ENCODE data around the gene RAP1B.
A peak's percentile ranks its signal among the peaks of the same experiment; 100 is the strongest.
"Not testable (repeated sequence)": the region's sequence is repeated elsewhere in the genome, so short reads cannot be mapped to it uniquely, and the experiment has no call there.

The RAP1B gene

DNA sequence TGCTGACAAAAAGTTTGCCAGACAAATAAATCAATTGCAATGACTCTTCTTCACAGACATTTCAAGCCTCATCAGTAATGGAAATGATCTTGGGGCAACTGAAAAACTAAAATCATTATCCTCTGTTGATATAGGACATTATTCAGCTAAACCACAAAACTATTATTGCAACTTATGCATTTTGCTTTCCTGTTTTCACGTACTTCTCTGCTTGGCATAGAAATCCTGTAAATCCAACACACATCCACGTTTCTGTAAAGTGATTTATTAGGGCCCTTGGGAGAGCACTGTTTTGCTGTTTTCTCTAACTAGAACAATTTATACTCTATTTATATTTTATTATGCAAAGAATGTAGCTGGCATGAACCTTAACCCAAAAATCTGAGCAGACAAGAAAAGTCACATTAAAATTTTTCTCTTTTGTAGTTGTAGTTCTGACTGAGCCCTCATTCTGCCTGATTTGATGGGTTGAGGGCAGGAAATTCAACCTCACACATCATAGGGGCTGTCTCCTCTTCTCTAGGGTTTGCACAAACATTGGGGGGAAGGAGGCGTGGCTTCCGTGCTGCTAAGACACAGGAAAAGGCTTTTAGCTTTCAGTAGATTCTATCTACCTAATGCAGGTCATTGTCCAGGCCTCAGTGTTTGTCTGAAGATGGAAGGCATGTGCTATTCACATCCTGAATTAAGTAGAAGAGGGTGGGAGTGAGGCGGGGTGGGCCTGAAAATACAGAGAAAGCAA is 64.6 kb downstream of the RAP1B start:
- H3K4me1 Mint-ChIP-seq (ENCODE audit: low read depth), result peaks cover 59% of the 10 kb centered on the region
- H3K4me3 Mint-ChIP-seq, result peak overlapping the region; percentile 66
- no peaks in the 10 kb centered on the region for H3K9me3 Mint-ChIP-seq (ENCODE audit: low read depth)
- peaks cover 3% of the 10 kb centered on the region for H3K36me3 Mint-ChIP-seq
- peak overlapping the region; percentile 89 for H3K27ac Mint-ChIP-seq
- H3K27me3 Mint-ChIP-seq, result no peaks in the 10 kb centered on the region

DNA sequence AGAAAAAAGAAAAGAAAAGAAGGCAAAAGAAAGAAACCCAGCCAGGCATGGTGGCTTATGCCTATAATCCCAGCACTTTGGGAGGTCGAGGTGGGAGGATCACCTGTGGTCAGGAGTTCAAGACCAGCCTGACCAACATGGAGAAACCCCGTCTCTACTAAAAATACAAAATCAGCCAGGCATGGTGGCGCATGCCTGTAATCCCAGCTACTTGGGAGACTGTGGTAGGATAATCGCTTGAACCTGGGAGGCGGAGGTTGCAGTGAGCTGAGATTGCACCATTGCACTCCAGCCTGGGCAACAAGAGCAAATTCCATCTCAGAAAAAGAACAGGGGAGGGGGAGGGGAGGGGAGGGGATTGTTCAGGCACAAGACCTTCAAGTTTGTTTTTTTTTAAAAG is 66.2 kb downstream of the RAP1B start:
- H3K4me3 Mint-ChIP-seq; H3K27me3 Mint-ChIP-seq; H3K27ac Mint-ChIP-seq; H3K36me3 Mint-ChIP-seq; H3K9me3 Mint-ChIP-seq (ENCODE audit: low read depth): not testable (repeated sequence)
- peaks cover 55% of the 10 kb centered on the region for H3K4me1 Mint-ChIP-seq (ENCODE audit: low read depth)

DNA sequence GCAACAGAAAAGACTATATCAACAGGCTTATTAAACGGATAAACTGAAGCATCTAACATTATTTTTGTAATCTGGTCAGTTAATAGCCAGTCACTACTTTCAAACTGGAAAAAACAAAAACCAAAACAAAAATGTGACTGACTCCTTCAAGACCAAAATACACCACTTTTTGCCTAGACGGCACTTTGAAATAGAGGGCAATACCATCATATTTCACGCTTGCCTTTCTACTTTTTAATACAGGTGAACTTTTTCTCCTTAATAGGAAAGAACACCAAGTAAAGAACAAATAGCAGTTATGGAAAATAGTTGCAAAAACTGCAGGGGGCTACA is 75.5 kb downstream of the RAP1B start:
- H3K4me3 Mint-ChIP-seq, result peak overlapping the region; percentile 98
- H3K27ac Mint-ChIP-seq, result peak overlapping the region; percentile 99
- no peaks in the 10 kb centered on the region for H3K9me3 Mint-ChIP-seq (ENCODE audit: low read depth)
- no peaks in the 10 kb centered on the region for H3K27me3 Mint-ChIP-seq
- peaks cover 43% of the 10 kb centered on the region for H3K4me1 Mint-ChIP-seq (ENCODE audit: low read depth)
- no peaks in the 10 kb centered on the region for H3K36me3 Mint-ChIP-seq

DNA sequence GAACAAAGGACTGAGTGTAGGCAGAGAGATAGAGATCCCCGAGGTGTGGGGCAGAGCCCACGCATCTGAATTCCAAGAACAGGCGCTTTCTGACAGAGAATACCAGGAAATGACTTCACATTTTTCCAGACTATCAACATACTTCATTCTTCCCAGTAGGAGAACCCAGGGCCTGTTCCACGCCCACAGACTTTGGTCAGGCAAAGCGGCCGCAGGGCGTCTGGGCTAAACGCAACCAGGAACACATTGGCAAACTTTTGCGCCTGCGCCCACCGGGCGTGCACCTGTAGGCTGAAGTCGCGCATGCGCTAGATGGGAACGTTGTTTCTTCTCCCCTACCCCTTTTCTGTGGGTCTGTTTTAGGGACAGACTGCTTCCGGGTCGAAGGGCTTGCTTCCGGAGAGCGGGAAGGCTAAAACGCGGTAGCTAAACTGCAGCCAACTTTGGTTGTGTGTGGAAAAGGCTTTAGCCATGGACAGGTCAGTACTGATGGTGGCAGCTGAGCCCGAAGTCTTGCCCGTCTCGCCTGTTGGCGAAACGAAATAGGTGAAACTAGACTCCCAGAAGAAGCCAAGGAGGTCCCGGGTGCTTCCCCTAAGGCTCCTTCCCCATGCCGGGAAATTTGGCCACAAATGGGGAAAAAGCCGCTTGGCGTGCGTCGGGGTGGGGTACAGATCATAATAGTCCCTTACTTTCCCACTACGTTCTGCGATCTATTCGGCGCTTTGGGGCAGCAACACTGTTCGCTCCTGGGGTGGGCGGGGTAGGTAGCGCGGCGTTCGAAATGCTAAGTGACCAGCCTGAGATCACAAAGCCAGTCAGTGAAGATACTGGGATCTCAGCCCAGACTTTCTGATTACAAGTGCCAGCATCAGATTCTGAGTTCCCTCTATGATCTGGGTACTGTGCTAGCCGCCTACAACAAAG is 76.2 kb downstream of the RAP1B start, which contains the start of gene NUP107:
Gene NUP107, plus strand, starts transcription at position 384 of the 927 bp plus-strand sequence. Its CDS starts 88 bp downstream, at position 472.
- H3K36me3 Mint-ChIP-seq, result no peaks in the 10 kb centered on the region
- H3K4me1 Mint-ChIP-seq (ENCODE audit: low read depth), result peaks cover 43% of the 10 kb centered on the region
- H3K4me3 Mint-ChIP-seq, result peak within 1 kb of the TSS; percentile 98

DNA sequence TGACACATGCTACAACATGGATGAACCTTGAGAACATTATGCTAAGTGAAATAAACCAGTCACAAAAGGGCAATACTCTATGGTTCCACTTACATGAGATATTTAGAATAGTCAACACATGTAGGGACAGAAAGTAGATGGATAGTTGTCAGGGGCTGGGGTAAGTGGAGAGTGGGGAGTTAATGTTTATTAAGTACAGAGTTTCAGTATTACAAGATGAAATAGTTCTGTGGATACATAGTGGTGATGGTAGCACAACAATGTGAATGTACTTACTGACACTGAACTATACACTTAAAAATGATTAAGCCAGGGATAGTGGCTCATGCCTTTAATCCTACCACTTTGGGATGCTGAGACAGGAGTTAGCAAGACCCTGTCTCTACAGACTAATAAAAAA is 84.8 kb downstream of the RAP1B start:
- no peak overlapping the region for H3K27ac Mint-ChIP-seq
- H3K36me3 Mint-ChIP-seq, result peaks cover 25% of the 10 kb centered on the region
- H3K4me3 Mint-ChIP-seq, result no peak overlapping the region
- H3K27me3 Mint-ChIP-seq, result no peaks in the 10 kb centered on the region
- no peaks in the 10 kb centered on the region for H3K9me3 Mint-ChIP-seq (ENCODE audit: low read depth)
- H3K4me1 Mint-ChIP-seq (ENCODE audit: low read depth), result no peaks in the 10 kb centered on the region

More for the DNA sequence above, 76.2 kb downstream of the RAP1B start, which contains the start of gene NUP107:
- Mint-ChIP-seq H3K27me3 (no peaks in the 10 kb centered on the region), H3K27ac (peak within 1 kb of the TSS; percentile 99), H3K9me3 (ENCODE audit: low read depth) (no peaks in the 10 kb centered on the region)

DNA sequence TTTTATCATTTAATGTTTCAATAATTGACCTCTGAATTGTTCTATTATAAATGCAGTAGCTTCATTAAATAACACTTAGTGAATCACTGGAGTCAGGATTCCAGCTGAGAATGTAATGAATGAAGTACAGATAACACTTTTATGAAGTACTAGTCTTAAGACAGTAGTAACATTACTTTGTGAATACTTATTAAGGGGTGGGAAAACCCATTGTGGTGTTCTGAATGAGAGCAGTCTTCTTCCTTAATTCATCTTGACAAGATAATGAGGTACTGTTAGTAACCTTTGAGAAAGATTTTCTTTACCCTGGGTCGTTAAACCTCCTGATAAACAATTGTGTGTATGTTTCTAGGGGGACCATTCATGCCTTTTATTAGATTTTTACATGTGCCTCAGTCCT is 88.8 kb downstream of the RAP1B start:
- no peak overlapping the region for H3K4me3 Mint-ChIP-seq
- H3K4me1 Mint-ChIP-seq (ENCODE audit: low read depth), result no peaks in the 10 kb centered on the region
- H3K9me3 Mint-ChIP-seq (ENCODE audit: low read depth), result no peaks in the 10 kb centered on the region
- no peaks in the 10 kb centered on the region for H3K27me3 Mint-ChIP-seq
- no peak overlapping the region for H3K27ac Mint-ChIP-seq
- peaks cover 23% of the 10 kb centered on the region for H3K36me3 Mint-ChIP-seq
